Liver (tissue), 9 donors: ENCODE measurements around the gene TRIM16. TPM values are rescaled to one million over a fixed set of nuclear protein-coding genes. Genes with fewer than 3 reads are reported as not detected.

ENCODE experiments used
- DNase-seq: peaks from one replicate; pipeline ENCODE4 v3.0.0-alpha.2; 2017; ENCODE audit warnings: low spot score
- H3K27ac ChIP-seq, 2 donors: one replicate each; pipeline ENCODE4 v1.7.0; 2013; ENCODE audit warnings: inconsistent platforms in 2 of 2, low read length in 2 of 2, control low read depth in 1 of 2, low read depth in 1 of 2, mild to moderate bottlenecking in 1 of 2
- H3K27me3 ChIP-seq, 4 donors: one replicate each; pipeline versions ENCODE4 v1.6.1 to v1.7.0; 2013; ENCODE audit warnings: low read length in 3 of 4, inconsistent platforms in 1 of 4, mild to moderate bottlenecking in 1 of 4, moderate library complexity in 1 of 4; ENCODE audit not compliant: control insufficient read depth in 4 of 4, insufficient read depth in 4 of 4
- H3K36me3 ChIP-seq, 4 donors: one replicate each; pipeline versions ENCODE4 v1.6.1 to v1.7.0; 2013; ENCODE audit warnings: low read length in 3 of 4, mild to moderate bottlenecking in 3 of 4, low read depth in 1 of 4, moderate library complexity in 1 of 4; ENCODE audit not compliant: control insufficient read depth in 4 of 4, insufficient read depth in 3 of 4
- H3K4me1 ChIP-seq, 4 donors: one replicate each; pipeline versions ENCODE4 v1.6.1 to v1.7.0; 2013; ENCODE audit warnings: low read length in 3 of 4, mild to moderate bottlenecking in 3 of 4, moderate library complexity in 1 of 4; ENCODE audit not compliant: control insufficient read depth in 4 of 4, insufficient read depth in 4 of 4
- H3K4me3 ChIP-seq, 3 donors: one replicate each; pipeline versions ENCODE4 v1.6.1 to v1.7.0; 2013; ENCODE audit warnings: low read length in 3 of 3, control low read depth in 1 of 3, low read depth in 1 of 3, mild to moderate bottlenecking in 1 of 3
- H3K9ac ChIP-seq, 2 donors: one replicate each; pipeline ENCODE4 v1.7.0; 2013; ENCODE audit warnings: low read length in 2 of 2, mild to moderate bottlenecking in 2 of 2, moderate library complexity in 2 of 2, control low read depth in 1 of 2, low read depth in 1 of 2
- H3K9me3 ChIP-seq, 4 donors: one replicate each; pipeline versions ENCODE4 v1.6.1 to v1.7.0; 2013; ENCODE audit warnings: low read length in 3 of 4; ENCODE audit not compliant: control insufficient read depth in 4 of 4
- ATF3 ChIP-seq: IDR thresholded peaks from 2 replicates; pipeline ENCODE4 v1.6.1; 2016; ENCODE audit warnings: antibody characterized with exemption
- CTCF ChIP-seq: fragments of 150-350 bp; IDR thresholded peaks from 2 replicates; pipeline ENCODE4 v1.5.1; 2017; ENCODE audit warnings: improper control_type of control experiment, low read depth, low read length; ENCODE audit not compliant: missing input control
- FOXA1 ChIP-seq: IDR thresholded peaks from 2 replicates; pipeline ENCODE4 v1.6.1; 2016; ENCODE audit warnings: antibody characterized with exemption
- FOXA2 ChIP-seq: IDR thresholded peaks from 2 replicates; pipeline ENCODE4 v1.6.1; 2016; ENCODE audit warnings: antibody characterized with exemption
- GABPA ChIP-seq, 2 donors: IDR thresholded peaks in 1 of 2; conservative IDR thresholded peaks in 1 of 2; 2 replicates each; pipeline ENCODE4 v1.6.1; 2016; ENCODE audit warnings: antibody characterized with exemption in 2 of 2, mild to moderate bottlenecking in 1 of 2, moderate library complexity in 1 of 2
- HNF4A ChIP-seq, 2 donors: conservative IDR thresholded peaks; 2 replicates each; pipeline ENCODE4 v1.6.1; 2016; ENCODE audit warnings: antibody characterized with exemption in 2 of 2, mild to moderate bottlenecking in 2 of 2
- HNF4G ChIP-seq: IDR thresholded peaks from 2 replicates; pipeline ENCODE4 v1.6.1; 2016; ENCODE audit warnings: antibody characterized with exemption
- JUND ChIP-seq, 2 donors: IDR thresholded peaks; 2 replicates each; pipeline ENCODE4 v1.6.1; 2016; ENCODE audit warnings: antibody characterized with exemption in 2 of 2
- MAX ChIP-seq: IDR thresholded peaks from 2 replicates; pipeline ENCODE4 v1.6.1; 2016; ENCODE audit warnings: antibody characterized with exemption
- NR2F2 ChIP-seq: IDR thresholded peaks from 2 replicates; pipeline ENCODE4 v1.6.1; 2016; ENCODE audit warnings: antibody characterized with exemption
- RAD21 ChIP-seq, 2 donors: IDR thresholded peaks; 2 replicates each; pipeline ENCODE4 v1.6.1; 2016; ENCODE audit warnings: antibody characterized with exemption in 2 of 2, mild to moderate bottlenecking in 2 of 2
- REST ChIP-seq: IDR thresholded peaks from 2 replicates; pipeline ENCODE4 v1.6.1; 2016; ENCODE audit warnings: antibody characterized with exemption, mild to moderate bottlenecking
- RXRA ChIP-seq, 2 donors: IDR thresholded peaks; 2 replicates each; pipeline ENCODE4 v1.6.1; 2017 to 2018; ENCODE audit warnings: antibody characterized with exemption in 2 of 2, mild to moderate bottlenecking in 1 of 2
- SP1 ChIP-seq: IDR thresholded peaks from 2 replicates; pipeline ENCODE4 v1.6.1; 2018; ENCODE audit warnings: antibody characterized with exemption, mild to moderate bottlenecking
- YY1 ChIP-seq: IDR thresholded peaks from 2 replicates; pipeline ENCODE4 v1.6.1; 2016; ENCODE audit warnings: antibody characterized with exemption, mild to moderate bottlenecking
- ZBTB33 ChIP-seq: IDR thresholded peaks from 2 replicates; pipeline ENCODE4 v1.6.1; 2016; ENCODE audit warnings: antibody characterized with exemption
- WGBS: extraction: QIAGEN DNeasy Blood & Tissue Kit; methylation state at CpG from one replicate; pipeline ENCODE4 v1.1.7; 2013; 5-methylcytosine and 5-hydroxymethylcytosine counted together
- polyA plus RNA-seq, 2 donors: library from polyadenylated mRNA; stranded (reverse) in 1 of 2; unstranded in 1 of 2; fragments of 200-250 nt in 1 of 2; fragments of >200 nt in 1 of 2; fragmentation: Nextera tagmentation in 1 of 2; extraction: Ambion mirVana in 1 of 2; gene quantifications; one replicate each; pipeline versions ENCODE4 v1.2.1 to v1.2.3, GENCODE V29; 2013 to 2015
- total RNA-seq, 2 donors: library from RNA; depleted of rRNA; stranded (reverse); fragments of >200 nt; gene quantifications; one replicate each; pipeline ENCODE4 v1.2.3, GENCODE V29; 2014
- donor health status: healthy.
- donor health status: healthy.
- donor health status: healthy.
- donor health status: healthy.
- donor health status: healthy.

TRIM16 gene
- total and polyA plus RNA-seq, 4 donors = 1.9 to 6.6 (median 4.7) TPM

- H3K9ac ChIP-seq = no peak overlapping the region
- no peak overlapping the region for H3K4me3 ChIP-seq
- H3K27ac ChIP-seq = no peak overlapping the region
- no peaks in the 10 kb centered on the region for H3K27me3 ChIP-seq
- WGBS = 97% methylated on average over 6 of the region's 6 CpGs
- H3K9me3 ChIP-seq = no peaks in the 10 kb centered on the region
- no peak for DNase-seq
- peaks cover 0 to 3% (median 0%) of the 10 kb centered on the region in 4 donors for H3K36me3 ChIP-seq
- no peak for TF ChIP-seq REST
- TF ChIP-seq NR2F2 = no peak
- TF ChIP-seq GABPA (IDR thresholded peaks at IDR 0.05 in 1 of 2, conservative IDR thresholded peaks at IDR 0.05 in 1 of 2) = no peak
- peaks cover 0 to 7% (median 3%) of the 10 kb centered on the region in 4 donors for H3K4me1 ChIP-seq
Observed at GRCh38 chr17:15652960-15653359, 31.2 kb downstream of the TRIM16 start.

GRCh38 chr17:15651583-15652110 is 32.5 kb downstream of the TRIM16 start:
- Histone ChIP-seq H3K36me3 (no peaks in the 10 kb centered on the region), H3K9me3 (no peaks in the 10 kb centered on the region), H3K27ac (no peak overlapping the region), H3K9ac (no peak overlapping the region), H3K4me3 (peak overlapping the region in 1 of 3 donors; percentile 2), H3K27me3 (no peaks in the 10 kb centered on the region), H3K4me1 (peaks cover 0 to 7% (median 3%) of the 10 kb centered on the region in 4 donors)
- WGBS = 24% methylated on average over 8 of the region's 8 CpGs
- peak; percentile 15 to 34 for TF ChIP-seq RAD21 (IDR thresholded peaks at IDR 0.05)
- peak; percentile 25 for TF ChIP-seq NR2F2
- TF ChIP-seq FOXA1 = no peak
- no peak for TF ChIP-seq HNF4A (conservative IDR thresholded peaks at IDR 0.05)
- no peak for TF ChIP-seq HNF4G
- peak; percentile 20 for TF ChIP-seq SP1
- TF ChIP-seq JUND (IDR thresholded peaks at IDR 0.05) = no peak
- TF ChIP-seq YY1 = no peak
- no peak for TF ChIP-seq RXRA (IDR thresholded peaks at IDR 0.05)
- TF ChIP-seq GABPA (IDR thresholded peaks at IDR 0.05 in 1 of 2, conservative IDR thresholded peaks at IDR 0.05 in 1 of 2) = no peak
- TF ChIP-seq ZBTB33 = no peak
- TF ChIP-seq MAX = no peak
- TF ChIP-seq CTCF = no peak
- no peak for TF ChIP-seq ATF3
- TF ChIP-seq REST = no peak
- no peak for TF ChIP-seq FOXA2
- DNase-seq = peak; percentile 57
